GM18502 (cell line): ENCODE data around the gene FMO3.

Experiments
- ATAC-seq: cut with Tn5 transposase; IDR thresholded peaks from one replicate; pipeline ENCODE4 v1.9.1; 2021; ENCODE audit warnings: mild to moderate bottlenecking; ENCODE audit not compliant: unreplicated experiment, poor library complexity

The FMO3 gene

DNA sequence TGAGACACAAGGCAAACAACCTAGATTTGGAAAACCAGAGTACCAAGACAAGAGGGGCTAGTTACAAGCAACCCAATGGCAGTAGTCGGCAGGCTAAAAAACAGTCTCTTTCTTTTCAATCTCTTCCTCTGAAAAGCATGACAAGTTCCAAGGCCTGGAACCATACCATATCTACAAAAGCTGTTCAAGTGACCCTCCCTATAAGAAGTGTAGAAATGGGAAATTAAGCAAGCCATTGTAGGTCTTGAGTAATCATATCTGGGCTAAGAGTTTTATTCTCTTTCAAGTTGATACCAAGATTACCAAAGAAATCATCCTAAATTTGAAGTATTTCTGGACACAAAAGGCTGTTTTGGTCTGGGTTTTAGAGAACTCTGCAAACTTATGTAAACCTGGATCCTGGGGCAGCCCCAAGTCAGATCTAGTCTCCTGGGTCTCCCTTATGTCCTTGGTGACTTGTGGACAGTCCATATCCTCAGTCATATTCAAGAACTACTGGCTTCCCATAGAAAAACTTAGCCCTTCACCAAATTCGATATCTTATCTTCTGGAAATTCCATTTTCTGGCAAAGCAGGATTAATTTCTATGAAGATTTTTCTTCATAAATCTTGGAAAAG lies 24.7 kb downstream of the FMO3 start:
- ATAC-seq, result no peak

DNA sequence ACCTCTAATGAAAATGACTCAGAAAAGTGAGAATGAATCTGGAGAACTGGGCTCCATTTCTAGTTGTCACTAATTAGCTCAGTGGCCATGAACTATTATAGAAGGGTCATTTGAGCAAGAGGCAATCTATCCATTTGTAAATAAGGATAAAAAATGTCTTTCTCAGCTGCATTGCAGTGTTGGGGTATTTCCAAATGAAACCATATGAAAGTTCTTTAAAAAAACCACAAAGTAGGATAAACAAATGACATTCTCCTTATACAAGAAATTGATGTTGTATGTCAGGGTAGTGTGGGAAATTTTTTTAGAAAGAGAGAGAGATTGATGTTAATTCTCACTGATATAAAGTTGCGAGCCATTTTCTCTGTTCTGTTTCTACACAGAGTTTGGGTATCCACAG lies 26.0 kb downstream of the FMO3 start:
- no peak for ATAC-seq

DNA sequence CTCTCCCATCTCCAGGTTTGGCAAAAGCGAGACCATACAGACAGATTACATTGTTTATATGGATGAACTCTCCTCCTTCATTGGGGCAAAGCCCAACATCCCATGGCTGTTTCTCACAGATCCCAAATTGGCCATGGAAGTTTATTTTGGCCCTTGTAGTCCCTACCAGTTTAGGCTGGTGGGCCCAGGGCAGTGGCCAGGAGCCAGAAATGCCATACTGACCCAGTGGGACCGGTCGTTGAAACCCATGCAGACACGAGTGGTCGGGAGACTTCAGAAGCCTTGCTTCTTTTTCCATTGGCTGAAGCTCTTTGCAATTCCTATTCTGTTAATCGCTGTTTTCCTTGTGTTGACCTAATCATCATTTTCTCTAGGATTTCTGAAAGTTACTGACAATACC lies 26.4 kb downstream of the FMO3 start:
- ATAC-seq, result no peak

DNA sequence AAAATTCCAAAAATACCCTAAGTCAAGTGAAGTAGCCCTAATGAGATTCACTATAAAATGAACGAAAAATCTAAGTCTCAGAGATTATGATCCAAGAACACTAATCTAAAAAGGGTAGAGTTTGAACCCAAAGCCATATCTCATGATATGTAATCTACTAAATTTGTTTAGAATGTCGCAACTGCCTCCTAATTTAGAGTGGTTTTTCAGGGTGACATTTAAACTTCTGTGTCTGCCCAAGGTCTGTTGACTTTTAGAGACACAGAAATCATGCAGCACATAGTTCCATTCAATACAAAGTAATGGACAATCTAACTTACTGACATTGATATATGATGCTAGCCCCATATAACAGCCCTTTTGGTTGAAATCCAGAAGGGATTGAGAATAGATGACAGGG lies 28.9 kb downstream of the FMO3 start:
- no peak for ATAC-seq

DNA sequence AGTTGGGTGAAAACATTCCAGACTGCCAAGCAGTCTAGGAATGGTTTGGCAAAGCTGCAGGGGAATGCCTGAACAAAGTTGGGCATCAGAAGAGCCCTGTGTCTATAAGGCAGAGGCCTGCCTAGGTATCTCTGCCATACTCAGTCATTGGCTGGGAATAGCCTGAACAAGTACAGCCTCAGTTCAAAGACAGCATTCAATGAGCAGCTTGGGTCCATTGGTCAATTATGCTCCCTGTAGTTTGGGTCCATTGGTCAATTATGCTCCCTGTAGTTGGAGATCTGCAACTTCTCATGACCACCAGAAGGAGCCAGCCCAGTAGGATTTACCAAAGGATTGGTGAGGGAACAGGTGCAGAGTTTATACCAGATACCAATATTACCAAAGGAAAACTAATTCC lies 31.6 kb downstream of the FMO3 start:
- no peak for ATAC-seq

DNA sequence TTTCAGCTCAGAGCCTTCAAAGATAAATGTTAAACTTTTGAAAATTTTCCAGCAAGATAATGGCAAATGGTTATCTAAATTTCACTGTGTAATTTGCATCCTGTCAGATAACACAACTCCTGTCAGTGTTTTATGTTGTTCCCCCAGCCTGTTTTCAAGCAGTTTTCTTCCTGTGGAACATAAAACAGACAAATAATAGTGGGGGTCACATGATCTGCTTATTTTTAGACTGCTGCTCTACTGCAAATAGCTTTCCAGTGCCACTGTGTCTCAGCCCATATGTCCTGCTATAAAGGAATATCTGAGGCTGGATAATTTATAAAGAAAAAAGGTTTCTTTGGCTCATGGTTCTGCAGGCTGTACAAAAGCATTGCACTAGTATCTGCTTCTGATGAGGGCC lies 32.2 kb downstream of the FMO3 start:
- ATAC-seq, result no peak

DNA sequence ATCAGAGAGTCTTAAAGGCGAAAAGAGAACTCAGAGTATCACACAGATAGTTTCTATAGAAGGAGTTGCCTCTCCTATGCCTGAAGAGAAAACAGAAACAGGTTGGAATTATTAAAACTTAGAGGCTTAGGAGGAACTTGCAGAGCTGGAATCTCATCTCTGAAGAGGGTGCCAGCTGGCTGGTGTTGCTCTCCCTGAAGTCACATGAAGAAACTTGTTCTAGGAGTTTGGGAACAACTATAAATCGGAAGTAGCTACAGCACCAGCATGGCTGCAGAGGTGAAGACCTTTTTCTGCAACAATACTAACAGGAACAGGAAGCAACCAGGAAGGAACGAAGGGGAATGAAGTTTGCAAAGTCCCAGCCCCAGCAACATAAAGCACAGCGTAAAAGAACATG lies 35.8 kb downstream of the FMO3 start:
- ATAC-seq, result no peak

DNA sequence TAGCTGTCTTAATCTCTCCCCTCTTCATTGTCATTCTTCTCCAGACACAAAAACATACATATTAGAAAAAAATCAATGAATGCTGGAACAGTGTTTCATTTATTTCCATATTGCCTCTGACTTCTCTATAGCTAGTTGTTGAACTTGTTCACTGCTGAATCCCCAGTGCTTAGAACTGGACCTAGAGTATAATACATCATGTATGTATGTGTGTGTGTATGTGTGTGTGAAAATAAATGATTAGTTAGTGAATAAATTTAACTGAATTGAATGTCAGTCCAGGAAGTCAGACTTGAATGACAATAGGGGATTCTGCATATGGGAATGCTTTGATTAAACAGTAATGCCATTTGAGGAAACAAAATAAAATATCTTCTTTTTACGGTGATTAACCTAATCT lies 36.4 kb downstream of the FMO3 start:
- no peak for ATAC-seq

DNA sequence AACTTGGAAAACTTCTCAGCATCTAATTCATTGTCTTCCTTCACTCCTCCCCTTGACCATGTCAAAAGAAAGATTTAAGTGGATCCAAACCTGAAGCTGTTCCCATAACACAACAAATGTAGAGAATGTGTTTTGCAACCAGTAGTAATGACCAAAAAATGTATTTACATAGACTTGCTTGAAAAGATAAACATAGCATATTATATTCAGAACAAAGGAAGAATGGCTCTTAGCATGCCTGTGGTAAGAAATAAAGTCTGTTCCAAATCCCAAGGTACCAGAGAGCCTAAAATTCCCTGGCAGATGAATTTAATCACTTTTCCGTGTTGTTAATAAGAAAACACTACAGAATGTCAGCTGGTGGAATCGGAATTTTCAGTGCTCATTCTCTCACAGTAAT lies 36.8 kb downstream of the FMO3 start:
- no peak for ATAC-seq

DNA sequence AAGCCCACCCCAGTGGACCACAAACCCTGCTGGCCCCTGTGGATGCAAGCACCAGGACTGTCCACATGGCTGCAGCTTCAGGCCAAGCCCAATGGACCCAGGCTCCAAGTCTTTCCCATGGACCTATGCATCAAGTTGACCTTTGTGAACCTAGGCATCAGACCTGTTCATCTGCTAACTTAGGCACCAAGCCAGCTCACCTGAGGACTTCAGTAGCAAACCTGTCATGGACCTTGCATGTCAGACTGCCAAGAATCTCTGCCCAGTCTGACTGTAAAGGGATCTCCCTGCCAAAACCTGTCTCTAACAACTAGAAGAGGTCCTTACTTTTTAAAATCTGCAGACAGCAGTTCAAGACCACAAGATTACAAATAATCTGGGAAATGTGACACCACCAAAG lies 37.8 kb downstream of the FMO3 start:
- no peak for ATAC-seq

DNA sequence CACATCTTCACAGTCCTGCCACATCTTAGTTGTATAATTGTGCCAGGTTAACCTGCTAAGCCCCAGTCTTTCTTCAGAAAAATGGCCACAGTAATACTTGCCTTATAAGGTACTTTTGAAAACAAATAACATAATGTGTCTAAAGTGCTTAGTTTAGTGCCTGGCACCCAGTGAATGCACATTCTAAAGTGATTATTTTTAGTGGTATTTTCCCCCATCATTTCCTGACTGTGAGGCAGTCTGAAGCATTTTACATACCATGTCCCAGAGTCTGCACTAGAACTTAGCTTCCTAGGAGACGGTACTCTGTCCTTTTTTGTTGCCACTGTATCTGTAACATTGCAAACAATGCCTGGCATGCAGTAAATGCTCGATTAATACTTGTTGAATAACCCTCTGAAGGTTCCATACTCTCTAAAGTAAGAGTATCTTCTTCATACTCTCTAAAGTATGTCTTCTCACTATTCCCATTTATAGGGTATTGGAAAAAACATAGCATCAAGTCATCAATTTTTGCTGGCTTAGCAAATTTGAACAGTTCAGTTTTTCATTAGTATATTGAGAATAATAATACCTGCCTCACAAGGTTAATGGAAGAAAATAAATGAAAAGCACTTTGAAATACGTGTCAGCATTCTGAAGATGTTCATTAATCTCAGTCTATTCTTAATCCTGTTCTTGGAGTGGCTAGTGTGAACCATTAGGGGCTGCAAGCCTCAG lies 43.7 kb downstream of the FMO3 start:
- no peak for ATAC-seq

DNA sequence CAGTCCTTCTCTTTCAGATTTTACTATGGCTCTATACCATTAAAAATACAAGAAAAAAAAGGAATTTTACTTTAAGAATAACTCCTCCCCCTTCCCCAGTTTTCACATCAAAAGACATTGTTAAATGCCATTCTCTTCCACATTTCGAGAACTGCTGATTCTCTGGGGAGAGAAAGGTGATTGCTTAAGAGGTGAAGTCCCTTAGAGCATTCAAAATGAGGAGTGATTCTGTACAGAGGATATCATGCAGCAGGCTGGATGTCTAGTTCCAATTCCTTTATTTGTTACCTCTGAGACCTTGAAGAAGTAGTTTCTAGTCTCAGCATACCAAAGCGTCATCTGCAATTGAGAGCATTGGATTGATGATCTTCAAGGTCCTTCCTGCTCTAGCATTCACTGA lies 46.9 kb downstream of the FMO3 start:
- no peak for ATAC-seq

DNA sequence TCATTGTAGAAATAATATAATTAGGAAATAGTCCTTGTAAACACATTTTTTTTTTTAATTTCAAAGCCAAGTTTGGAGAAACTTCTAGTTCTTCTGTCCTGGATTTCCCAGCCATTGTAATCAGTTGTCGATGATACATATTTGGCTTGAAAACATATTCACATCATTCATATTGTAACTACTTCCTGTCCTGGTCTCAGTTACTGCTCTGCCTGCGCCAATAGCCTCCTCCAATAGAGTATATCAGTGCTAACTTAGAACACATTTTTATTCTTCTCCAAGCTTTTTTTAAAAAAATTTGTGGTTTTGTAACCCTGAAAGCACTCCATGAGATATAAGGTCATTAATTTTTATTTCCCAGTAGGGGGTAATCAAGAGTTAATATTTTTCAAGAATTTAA lies 48.3 kb downstream of the FMO3 start:
- ATAC-seq, result no peak

DNA sequence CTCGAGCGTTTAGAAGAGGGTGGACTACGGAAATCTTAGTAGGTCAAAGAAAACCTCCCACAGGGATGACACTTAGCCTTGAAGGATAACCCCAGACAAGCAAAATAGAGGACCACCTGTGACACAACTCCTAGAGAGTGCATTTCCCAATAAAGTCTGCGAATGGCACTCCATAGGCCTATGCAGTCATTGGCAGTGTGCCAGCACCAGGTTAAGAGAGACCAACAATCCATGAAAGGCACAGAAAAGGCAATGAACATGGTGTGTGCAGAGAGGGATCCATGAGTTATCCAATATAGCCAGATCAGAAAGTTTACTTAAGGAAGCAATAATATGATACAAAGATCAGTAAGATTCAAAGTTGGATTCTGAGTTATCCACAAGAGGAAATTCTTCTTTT lies 49.2 kb downstream of the FMO3 start:
- no peak for ATAC-seq

DNA sequence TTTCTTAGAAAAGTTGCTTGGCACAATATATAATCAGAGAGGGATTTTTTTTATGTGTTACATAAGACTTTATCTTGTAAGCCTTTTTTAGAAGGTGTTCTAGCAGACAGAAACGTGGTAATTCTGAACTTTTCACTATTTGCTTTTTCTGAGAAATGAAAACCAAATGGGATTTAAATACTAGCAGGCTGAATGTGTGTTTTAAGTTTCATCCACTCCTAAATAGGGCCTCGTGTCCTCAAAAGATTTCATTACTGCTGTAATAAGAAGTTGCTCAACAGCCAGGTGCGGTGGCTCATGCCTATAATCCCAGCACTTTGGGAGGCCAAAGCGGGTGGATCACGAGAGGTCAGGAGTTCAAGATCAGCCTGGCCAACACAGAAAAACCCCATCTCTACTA lies 49.7 kb downstream of the FMO3 start:
- ATAC-seq, result no peak

DNA sequence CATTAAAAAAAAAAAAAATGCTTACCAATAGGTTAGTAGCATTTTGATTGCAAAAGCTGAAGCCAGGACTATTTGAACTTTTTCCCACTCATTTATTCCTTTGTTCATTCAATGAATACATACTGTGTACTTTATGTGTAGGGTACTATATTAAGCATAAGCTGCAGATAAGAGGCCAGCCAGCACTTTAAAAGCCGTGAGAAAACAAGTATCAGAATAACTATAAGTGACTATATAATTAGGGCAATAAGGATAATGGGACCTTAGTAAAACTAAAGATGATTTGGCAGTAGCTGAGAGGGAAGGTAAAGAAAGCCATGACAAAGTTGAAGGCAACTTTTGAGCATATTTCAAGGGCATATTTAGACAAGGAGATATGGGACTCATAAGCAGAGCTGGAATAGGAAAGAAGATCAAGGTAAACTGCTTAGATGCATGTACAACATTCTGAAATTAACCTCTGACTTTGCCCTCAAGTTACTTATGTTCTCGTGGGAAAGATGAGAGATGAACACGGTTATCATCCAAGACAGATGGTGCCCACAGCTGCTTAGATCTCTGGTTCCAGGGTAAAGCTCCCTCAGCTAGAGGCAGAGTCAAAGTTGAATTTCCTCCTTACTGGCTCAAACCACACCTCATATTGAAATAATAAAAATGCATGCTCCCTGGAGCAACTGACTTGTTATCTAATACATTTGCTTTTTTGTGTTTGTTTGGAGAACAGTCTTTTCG lies 50.4 kb downstream of the FMO3 start:
- ATAC-seq, result no peak

DNA sequence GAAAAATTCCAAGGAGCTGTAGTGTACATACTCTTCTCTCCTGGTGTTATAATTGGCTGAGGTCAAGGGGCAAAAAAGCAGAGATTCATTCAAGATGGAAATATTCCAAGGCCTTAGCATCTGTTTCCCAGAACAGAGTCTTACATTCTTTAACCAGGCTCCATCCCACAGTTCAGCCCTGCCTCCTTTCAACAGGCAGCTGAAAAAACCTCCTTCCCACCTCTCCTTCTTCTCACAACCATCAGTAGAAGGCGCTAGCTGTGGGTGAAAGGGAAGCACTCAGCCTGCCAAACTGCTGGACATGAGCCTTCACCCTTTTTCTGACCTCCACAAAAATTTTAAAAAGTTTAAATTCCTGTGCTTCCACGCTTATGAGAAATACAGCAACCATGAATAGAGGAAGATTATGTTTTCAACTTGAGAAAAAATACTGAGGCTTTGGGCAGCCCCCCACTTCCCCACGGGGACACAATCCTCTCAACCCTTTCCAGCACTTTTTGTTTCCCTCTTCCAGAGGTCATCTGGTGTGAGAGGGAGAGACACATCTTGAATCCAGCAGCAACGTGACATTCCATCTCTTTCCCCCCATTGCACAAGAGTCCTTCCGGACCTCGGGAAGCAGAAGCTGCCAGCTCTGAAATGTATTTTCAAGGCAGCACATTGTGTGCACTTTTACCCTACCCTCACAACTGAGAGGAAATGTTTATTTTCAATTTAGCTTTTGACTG lies 51.1 kb downstream of the FMO3 start:
- ATAC-seq, result no peak

DNA sequence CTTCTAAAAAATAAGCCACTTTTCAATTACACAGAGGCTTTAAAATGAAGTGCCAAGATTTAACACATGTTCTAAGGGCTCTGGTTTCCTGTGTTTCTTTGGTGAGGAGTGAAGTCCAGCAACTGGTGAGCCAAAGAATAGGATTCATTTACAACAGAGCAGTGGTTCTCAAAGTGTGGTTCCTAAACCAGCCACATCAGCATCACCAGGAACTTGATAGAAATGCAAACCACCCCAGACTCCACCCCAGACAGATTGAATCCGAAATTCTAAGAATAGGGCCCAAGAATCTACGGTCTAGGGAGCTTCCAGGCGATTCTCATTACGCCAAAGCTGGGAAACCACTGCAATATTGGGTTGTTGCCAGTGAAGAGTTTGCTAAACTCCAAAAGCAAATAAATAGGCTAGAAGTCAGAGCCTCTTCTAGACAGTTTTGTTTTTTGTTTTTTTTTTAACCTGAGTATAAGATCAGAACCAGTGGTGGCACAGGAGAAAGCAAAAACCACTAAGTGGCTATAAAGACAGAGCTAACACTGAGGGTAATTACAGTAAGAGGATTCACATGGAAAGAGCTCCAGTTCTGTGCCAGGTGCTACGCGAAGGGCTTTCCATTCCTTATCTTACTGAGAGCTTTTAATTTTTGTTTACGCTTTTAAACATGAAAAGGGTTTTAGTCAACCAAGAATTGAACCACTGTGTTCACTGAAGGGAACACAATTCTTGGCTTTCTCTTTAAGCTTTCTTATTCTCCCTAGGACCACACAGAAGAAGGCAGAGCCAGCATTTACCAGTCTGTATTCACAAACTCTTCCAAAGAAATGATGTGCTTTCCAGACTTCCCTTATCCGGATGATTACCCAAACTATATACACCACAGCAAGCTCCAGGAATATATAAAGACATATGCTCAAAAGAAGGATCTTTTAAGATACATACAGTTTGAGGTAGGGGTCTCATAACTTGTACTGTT lies 52.0 kb downstream of the FMO3 start:
- no peak for ATAC-seq

DNA sequence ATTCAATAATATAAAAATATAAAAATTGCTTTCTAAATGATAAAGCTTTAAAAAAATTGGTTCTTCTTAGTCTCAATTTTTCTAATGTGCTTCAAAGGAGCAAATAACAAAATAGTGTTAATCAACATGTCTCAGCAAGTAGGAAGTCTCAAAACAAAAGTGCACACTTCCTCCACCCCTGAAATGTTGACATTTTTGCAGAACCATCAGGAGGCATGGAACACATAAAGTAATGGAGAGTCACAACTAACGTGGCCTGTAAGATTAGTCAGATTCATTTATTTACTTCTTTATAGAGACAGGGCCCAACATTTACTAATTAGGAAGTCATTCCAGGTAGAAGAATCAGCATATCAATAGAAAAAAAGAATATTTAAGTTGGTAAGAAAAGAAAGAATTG lies 59.5 kb downstream of the FMO3 start:
- no peak for ATAC-seq

DNA sequence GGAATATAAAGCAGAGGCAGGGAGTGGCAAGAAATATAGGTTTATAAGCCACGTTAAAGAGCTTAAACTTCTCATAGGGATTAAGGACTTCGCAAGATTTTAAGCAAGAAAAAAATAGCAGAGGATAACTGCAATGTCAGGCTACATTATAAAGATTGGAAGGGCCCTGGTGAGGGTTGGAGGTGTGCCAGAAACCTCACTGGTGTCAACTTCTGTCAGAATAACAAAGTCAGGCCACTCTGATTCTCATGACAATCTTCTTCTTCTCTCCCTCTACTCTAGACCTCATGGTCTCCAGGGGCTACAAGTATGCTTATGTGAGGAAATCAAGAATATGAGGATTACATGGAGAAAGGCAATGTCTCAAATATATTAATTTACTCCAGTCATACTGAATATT lies 61.8 kb downstream of the FMO3 start:
- ATAC-seq, result no peak
